Erythroblast (primary cell): ENCODE data around the gene ZNF175.

Experiments used
- GATA1 ChIP-seq: IDR thresholded peaks from 2 replicates; pipeline ENCODE4 v1.6.1; 2011; ENCODE audit warnings: low read depth, mild to moderate bottlenecking, control low read depth, low read length, moderate library complexity
- POLR2A ChIP-seq: IDR thresholded peaks from 2 replicates; pipeline ENCODE4 v1.6.1; 2011; ENCODE audit warnings: mild to moderate bottlenecking, low read length

GRCh38 chr19:51599084-51599483 lies 28.0 kb downstream of the ZNF175 start:
- TF ChIP-seq POLR2A (no peak), GATA1 (no peak)
